Measurements from ENCODE around the gene LRMDA. TPM values are rescaled to one million over a fixed set of nuclear protein-coding genes. Genes with fewer than 3 reads are reported as not detected.

The LRMDA gene
- total RNA-seq, 1 experiment from 2014 or later = 4.8 TPM

DNA sequence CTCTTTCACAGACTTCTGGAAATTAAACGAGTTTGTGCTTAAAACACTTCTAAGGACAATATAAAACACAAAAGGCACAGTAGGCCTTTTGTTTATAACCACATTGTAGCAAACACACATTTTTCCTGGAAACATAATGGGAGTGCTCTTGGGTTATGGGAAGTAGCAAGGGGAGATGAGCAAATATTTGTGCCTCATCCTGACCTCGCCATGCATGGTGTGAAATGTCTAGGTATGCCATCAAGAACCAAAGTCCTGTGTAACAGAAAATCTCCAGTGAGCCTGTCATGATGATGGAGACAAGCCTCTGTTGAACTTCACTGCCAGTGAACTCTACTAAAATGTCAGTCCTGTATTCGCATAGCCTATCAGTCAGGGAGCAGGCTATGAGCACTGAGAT is 1029.6 kb downstream of the LRMDA start (continued):
- TF ChIP-seq CBX3 (IDR thresholded peaks at IDR 0.05; ENCODE audit: low read depth) (no peak), YY1 (IDR thresholded peaks at IDR 0.05; ENCODE audit: extremely low read depth, insufficient replicate concordance, low read depth, low read length) (no peak), POLR2AphosphoS5 (IDR thresholded peaks at IDR 0.05; ENCODE audit: low read depth, low read length) (no peak), JUND (IDR thresholded peaks at IDR 0.05) (no peak), REST (IDR thresholded peaks at IDR 0.05; ENCODE audit: low read depth) (no peak)

GRCh38 chr10:76463111-76463510 is 1031.7 kb downstream of the LRMDA start:
- Histone ChIP-seq H3K27ac (ENCODE audit: low read depth, low read length) (no peak overlapping the region), H2AFZ (ENCODE audit: low read depth, low read length, poor library complexity, severe bottlenecking) (no peak overlapping the region), H3K9ac (ENCODE audit: low read length) (no peak overlapping the region), H4K20me1 (ENCODE audit: insufficient read depth) (no peaks in the 10 kb centered on the region), H3K4me3 (replicated peaks in 1 of 2; ENCODE audit: low read depth in 1 of 2, low read length in 2 of 2) (no peak overlapping the region), H3K9me2 (ENCODE audit: insufficient read depth) (no peaks in the 10 kb centered on the region), H3K36me3 (ENCODE audit: control insufficient read depth in 1 of 2, insufficient read depth in 2 of 2, low read length in 2 of 2) (no peaks in the 10 kb centered on the region), H3K9me3 (ENCODE audit: control insufficient read depth in 1 of 2, insufficient read depth in 1 of 2, low read depth in 1 of 2, low read length in 2 of 2) (no peaks in the 10 kb centered on the region), H3K79me2 (ENCODE audit: insufficient read depth, low read length) (no peaks in the 10 kb centered on the region), H3K4me2 (ENCODE audit: low read length) (no peak overlapping the region), H3K27me3 (ENCODE audit: insufficient read depth, low read length) (peaks cover 17% of the 10 kb centered on the region), H3K4me1 (ENCODE audit: control insufficient read depth in 1 of 2, insufficient read depth in 2 of 2, low read length in 2 of 2) (no peaks in the 10 kb centered on the region)
- BruUV-seq (replicated peaks) = no TSS peak
- CTCF ChIA-PET = no interaction called here
- RAD21 ChIA-PET (ENCODE audit: low non-redundant PET in 1 of 2, low total read pairs in 2 of 2, uncharacterized antibody in 2 of 2, unreplicated experiment in 2 of 2) = no interaction called here
- ATAC-seq = no peak
- DNase-seq (ENCODE audit: low read depth, low spot score) = no peak
- POLR2A ChIA-PET = no interaction called here
- intact Hi-C loops (cut with micrococcal nuclease) = no loop called here
- TF ChIP-seq POLR2AphosphoS5 (IDR thresholded peaks at IDR 0.05; ENCODE audit: low read depth, low read length) = no peak
- no peak for TF ChIP-seq EZH2 (IDR thresholded peaks at IDR 0.05)
- no peak for TF ChIP-seq ZNF274 (IDR thresholded peaks at IDR 0.05; ENCODE audit: low read depth, low read length)
- TF ChIP-seq EZH2phosphoT487 (IDR thresholded peaks at IDR 0.05; ENCODE audit: borderline replicate concordance) = no peak
- TF ChIP-seq SIN3A (IDR thresholded peaks at IDR 0.05; ENCODE audit: low read depth) = no peak
- TF ChIP-seq, protein P1, sequence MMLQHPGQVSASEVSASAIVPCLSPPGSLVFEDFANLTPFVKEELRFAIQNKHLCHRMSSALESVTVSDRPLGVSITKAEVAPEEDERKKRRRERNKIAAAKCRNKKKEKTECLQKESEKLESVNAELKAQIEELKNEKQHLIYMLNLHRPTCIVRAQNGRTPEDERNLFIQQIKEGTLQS (IDR thresholded peaks at IDR 0.05) = no peak
- TF ChIP-seq, protein P2, sequence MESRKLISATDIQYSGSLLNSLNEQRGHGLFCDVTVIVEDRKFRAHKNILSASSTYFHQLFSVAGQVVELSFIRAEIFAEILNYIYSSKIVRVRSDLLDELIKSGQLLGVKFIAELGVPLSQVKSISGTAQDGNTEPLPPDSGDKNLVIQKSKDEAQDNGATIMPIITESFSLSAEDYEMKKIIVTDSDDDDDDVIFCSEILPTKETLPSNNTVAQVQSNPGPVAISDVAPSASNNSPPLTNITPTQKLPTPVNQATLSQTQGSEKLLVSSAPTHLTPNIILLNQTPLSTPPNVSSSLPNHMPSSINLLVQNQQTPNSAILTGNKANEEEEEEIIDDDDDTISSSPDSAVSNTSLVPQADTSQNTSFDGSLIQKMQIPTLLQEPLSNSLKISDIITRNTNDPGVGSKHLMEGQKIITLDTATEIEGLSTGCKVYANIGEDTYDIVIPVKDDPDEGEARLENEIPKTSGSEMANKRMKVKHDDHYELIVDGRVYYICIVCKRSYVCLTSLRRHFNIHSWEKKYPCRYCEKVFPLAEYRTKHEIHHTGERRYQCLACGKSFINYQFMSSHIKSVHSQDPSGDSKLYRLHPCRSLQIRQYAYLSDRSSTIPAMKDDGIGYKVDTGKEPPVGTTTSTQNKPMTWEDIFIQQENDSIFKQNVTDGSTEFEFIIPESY (IDR thresholded peaks at IDR 0.05; ENCODE audit: extremely low read depth, insufficient replicate concordance, low read length) = no peak
- no peak for TF ChIP-seq POLR2A (IDR thresholded peaks at IDR 0.05; ENCODE audit: borderline replicate concordance, extremely low read depth, insufficient read depth, insufficient read length)
- no peak for TF ChIP-seq REST (IDR thresholded peaks at IDR 0.05; ENCODE audit: low read depth)
- TF ChIP-seq FOSL1 (IDR thresholded peaks at IDR 0.05; ENCODE audit: low read depth) = no peak
- TF ChIP-seq EGR1 (IDR thresholded peaks at IDR 0.05; ENCODE audit: low read depth) = no peak
- TF ChIP-seq, protein P3, sequence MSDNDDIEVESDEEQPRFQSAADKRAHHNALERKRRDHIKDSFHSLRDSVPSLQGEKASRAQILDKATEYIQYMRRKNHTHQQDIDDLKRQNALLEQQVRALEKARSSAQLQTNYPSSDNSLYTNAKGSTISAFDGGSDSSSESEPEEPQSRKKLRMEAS (IDR thresholded peaks at IDR 0.05) = no peak
- no peak for TF ChIP-seq CEBPB (IDR thresholded peaks at IDR 0.05; ENCODE audit: low read depth)
- TF ChIP-seq YY1 (IDR thresholded peaks at IDR 0.05; ENCODE audit: extremely low read depth, insufficient replicate concordance, low read depth, low read length) = no peak
- TF ChIP-seq RAD21 (IDR thresholded peaks at IDR 0.05; ENCODE audit: low read depth) = no peak

Data from HCT116 (cell line).